NCI-H146 (cell line): ENCODE measurements around the gene NFIX.

Experiments
- DNase-seq: peaks from one replicate; lab custom pipeline; 2025; lab: John Stamatoyannopoulos, UW

Gene NFIX

DNA sequence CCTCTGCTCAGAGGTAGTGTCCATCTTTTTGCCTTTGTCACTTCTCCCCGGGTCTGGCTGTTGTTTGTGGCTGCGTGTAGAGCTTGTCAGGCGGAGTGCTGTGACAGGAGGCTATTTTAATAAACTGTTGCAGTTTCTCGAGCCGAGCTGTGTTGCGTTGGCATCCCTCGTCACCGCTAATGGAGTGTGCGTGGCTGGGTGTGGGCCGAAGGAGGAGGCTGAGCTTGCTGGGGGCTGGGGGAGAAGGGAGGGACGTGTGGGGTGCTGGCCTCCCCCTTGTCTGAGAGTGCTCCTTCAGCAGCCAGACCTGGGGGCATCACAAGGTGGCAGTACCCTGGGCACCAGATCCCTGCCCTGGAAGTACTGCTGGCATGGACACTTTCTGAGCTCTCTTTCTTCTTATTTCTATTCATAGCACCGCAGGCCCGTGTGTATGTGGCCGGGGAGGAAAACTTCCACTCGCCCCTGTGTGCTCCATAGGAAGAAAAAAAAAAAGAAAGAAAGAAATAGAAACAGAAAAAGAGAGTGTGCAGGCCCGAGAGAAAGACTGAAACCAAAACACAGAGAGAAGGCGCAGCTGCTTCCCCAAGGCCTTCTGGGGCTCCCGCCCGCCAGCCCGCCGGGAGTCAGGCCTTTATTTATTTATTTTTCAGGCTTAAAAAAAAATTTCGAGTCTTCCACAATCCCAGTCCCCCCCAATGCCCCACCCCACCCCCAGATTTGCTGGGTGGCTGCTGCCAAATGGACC is 27.0 kb downstream of the NFIX start:
- DNase-seq, result no peak

DNA sequence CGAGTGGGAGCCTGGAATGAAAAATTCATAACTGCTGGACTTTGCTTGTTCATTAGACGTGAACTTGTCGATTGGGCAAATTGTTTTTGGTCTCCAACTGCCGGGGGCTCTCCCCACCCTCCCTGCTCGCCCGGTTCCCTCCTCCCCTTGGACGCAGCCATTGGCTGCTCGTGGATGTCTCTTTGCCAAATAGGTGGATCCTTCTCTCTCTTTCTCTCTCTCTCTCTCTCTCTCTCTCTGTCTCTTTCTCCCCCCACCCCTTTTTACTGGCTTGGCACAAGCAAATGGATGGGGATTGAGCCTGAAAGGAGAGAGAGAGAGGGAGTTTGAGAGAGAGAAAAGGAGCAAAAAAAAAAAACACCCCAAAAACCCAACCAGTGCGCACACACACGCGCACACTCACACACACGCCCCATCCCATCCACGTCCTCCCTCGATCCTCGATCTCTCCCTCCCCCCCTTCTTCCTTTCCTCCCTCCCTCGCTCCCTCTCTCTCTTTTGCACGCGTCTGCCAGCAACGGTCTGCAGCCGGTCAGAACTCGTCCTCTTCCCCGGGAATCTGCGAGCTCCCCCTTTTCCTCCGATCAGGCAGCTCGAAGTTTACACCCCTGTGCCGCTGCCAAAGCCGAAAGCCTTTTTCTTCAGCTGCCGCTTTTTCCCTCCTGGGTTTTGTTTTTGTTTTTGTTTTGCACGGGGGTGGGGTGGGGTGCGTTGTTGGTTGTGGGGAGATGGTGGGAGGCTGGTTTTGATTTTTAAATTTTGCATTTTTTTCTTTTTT is 27.8 kb downstream of the NFIX start:
- peak; percentile 35 for DNase-seq

- no peak for DNase-seq
Observed at GRCh38 chr19:13023656-13024055, 28.4 kb downstream of the NFIX start.

DNA sequence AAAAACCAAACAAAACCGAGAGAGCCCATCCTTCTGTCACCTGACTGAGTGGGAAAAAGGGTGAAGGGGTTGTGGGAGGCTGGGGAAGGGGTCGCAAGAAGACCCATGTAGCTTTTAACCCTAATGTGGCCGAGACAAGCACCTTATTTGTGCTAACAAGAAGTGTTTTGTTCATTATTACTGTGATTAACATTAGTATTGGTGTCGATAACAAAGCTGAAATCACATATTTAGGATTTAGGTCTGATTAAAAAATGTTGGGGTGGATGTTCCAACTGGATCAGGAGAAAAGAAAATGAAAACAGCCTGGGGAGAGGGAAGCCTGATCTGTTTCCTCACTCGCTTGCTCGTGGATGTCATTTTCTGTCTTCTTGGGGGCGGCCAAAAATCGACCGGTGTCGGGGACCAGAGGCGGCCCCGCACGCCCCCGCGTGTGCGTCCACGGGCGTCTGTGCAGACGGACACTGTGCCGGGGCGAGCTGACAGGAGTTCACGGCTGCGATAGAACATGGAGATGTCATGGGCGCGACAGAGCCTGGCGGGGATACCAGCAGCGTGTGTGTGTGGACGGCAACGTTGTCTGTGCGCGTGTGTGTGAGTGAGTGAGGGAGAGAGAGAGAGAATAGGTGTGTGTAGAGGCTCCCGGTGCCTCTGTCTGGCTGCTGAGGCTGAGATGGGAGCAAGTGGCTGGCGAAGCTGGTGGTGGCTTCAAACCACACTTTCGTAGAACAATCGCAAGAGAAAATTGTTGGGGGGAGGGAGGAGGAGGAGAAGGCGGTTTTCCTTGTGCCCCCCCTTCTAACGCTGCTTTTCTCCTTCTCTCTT is 29.1 kb downstream of the NFIX start:
- peak; percentile 28 for DNase-seq

- peak; percentile 55 for DNase-seq
Observed at GRCh38 chr19:13024951-13025697, 29.8 kb downstream of the NFIX start.

DNA sequence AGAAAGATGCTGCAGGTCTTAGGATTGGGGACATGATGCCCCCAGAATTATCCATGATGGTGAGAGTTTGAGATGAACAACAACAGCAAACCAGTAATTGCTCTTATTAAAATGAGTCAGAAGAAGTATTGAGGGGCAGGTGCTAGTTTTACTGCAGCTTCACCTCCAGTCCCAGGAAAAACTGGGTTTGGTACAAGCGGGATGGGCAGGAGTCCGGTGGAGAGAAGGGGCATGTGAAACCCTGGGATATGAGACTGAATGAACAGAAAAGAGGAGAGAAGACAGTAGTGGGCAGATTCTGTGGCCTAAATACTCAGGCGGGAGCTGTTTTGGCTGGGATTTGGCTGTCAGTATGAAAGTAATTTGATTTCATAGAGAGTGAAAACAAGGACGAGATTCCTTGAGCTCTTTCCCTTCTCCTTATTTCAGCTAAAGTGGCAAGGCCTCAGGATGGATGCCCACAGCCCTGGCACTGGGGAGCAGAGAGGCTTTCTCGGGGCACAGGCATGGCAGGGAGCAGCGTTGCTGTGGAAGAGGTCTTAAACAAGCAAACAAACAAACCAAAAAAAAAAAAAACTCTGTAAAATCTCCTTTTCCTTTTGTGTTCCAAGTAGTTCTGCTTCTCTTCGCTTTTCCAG is 30.7 kb downstream of the NFIX start:
- DNase-seq, result no peak

DNA sequence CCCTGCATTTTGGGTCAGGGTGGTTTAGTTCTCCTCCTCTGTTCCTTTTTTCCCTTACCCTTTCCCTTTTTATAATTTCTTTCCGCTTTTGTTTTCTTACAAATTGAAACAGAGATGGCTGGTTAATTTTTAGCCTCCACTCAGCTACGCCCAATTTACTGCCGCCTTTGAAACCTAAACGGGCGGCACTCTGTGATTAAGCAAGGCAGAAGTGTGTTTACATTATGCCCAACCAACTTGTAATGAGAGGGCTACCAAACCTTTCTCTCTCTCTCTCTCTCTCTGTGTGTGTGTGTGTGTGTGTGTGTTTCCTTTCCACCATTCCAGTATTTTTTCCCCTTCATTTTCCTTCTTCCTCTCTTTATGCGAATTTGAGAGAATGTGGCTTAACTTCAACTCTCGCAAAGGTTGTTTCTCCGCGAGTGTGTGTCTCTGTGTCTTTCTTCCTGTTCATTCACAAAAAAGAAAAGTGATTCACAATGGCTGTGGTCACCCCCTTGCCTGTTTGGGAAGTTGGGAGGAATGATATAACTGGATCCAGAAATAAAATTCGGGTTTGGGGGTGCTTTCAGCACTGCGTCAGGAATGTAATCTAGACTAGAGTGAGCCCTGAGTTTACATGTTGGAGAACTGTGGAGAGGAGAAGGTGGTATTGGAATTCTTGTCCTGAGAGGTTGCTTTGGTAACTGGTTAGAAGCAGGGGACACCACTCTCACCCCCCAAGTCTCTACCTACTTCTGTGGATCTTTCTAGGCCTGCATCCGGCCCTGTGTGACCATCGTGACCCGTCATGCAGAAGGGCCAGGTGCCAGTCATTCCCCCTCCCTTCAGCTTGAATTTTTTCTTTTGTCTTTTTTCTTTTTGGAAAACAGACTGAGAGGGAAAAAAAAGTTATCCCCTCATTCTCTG is 31.4 kb downstream of the NFIX start:
- DNase-seq, result no peak

- DNase-seq, result no peak
Observed at GRCh38 chr19:13027557-13027956, 32.3 kb downstream of the NFIX start.

GRCh38 chr19:13028027-13028426 is 32.8 kb downstream of the NFIX start:
- DNase-seq, result no peak

DNA sequence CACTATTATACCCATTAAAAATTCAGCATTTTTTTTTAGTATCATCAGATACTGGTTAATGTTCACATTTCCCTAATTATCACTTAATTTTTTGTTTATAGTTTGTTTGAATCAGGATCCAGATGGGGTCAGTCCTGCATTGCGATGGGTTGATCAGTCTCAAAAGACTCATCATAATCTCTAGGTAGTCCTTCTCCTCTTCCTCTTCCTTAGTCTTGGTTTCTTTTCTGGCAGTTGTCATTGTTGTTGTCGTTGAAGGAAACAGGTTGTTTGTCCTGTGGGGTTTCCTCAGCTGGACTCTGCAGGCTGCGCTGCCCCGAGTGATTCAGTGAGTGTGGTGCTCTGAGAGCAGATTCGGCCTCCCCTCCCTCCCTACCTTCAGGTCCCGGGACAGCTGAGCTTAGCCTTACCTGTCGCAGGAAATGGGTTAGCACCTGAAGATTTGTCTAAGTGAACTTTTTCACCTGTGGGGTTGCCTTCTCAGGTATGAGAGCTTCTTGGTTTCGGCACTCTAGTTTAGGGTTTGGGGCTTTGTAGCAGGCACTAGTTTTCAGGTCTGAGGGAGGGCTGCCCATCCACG is 34.1 kb downstream of the NFIX start:
- no peak for DNase-seq

GRCh38 chr19:13029893-13030292 is 34.6 kb downstream of the NFIX start:
- DNase-seq, result no peak

DNA sequence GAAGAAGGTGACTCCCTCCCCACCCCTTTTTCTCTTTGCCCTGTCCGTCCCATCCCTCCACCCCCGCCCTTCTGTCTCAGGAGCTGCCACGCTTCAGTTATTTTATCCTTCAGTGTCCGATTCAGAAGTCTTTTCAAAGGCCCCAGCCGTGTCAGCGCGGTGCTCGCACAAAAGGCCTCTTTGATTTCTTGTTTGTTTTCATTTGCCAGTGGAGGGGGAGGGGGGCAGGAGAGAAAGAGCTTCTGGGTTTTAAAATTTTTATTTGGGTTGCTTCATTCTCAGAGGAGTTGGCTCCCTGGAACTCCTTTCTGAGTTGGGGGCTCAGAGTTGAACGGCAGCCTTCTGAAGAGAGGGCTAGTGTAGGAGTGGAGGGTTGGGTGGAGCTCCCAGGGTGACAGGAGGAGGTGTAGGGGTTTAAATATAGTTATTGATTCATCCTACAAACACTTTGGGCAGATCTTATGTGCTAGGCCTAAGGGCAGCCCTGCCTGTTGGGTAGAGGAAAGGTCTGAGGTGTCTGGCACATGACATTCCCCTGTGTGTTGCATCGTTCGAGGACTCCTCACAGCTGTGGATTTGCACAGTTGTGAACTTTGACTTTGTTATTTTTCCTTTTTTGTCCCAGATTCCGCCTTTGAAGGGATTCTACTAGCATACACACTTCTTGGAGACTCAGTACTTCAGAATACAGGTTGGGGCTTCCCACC is 36.8 kb downstream of the NFIX start:
- DNase-seq, result peak; percentile 58

DNA sequence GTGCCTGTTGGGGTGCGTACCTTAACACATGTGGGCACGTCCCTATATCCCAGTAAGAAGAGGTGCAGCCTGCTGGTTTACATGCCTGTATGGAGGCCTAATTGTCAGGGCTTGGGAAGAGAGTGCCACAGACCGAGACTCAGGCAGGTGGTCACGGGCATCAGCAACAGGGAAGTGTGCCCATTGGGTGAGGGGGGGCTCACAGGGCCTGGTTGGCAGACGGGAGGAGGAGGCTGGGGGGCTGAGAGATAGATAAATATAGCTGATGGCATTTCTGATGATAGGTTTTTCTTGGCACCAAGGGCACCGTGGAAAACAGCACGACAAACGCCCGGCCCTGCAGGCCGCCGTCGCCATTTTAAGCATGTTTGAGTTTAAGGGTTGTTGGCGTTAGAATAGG is 37.6 kb downstream of the NFIX start:
- no peak for DNase-seq

- DNase-seq, result no peak
Observed at GRCh38 chr19:13033244-13033643, 38.0 kb downstream of the NFIX start.

DNA sequence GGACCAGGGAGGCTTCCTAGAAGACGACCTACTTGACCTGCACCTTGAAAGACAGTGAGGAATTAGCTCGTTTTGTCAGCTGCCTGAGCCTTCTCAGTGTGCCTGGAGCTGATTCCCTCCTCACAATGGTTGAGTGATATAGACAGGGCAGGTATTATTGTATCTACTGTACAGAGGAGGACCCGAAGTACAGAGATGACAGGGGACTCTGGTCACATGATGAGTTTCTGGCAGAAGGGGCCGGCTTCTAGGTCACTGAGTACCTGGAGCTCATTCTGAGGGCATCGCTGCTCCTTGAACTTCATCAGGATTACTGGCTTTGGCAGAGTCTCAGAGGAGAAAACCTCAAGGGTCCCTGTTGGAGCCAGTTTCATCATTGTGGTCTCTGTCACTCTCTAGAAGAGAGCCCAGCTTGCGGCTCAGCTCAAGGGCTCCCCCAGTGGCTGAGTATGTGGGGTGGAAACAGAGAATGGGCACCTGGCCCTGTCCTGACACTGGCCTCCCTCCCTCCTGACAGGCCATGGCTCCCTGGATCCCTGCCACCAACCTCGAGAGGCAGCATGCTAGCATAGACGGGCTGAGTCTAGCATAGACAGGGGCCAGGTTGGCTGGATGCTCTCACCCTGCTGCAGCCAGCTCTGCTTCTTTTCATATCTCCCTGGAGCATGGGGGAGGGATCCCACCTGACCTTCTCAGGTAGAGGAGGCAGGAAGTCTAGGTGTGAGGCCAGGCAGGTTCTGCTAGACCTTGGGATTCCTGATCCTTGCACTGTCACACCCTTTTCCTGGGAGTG is 38.7 kb downstream of the NFIX start:
- DNase-seq, result peak; percentile 42

GRCh38 chr19:13034636-13035035 is 39.4 kb downstream of the NFIX start:
- no peak for DNase-seq

- DNase-seq, result no peak
Observed at GRCh38 chr19:13035820-13036365, 40.6 kb downstream of the NFIX start.

DNA sequence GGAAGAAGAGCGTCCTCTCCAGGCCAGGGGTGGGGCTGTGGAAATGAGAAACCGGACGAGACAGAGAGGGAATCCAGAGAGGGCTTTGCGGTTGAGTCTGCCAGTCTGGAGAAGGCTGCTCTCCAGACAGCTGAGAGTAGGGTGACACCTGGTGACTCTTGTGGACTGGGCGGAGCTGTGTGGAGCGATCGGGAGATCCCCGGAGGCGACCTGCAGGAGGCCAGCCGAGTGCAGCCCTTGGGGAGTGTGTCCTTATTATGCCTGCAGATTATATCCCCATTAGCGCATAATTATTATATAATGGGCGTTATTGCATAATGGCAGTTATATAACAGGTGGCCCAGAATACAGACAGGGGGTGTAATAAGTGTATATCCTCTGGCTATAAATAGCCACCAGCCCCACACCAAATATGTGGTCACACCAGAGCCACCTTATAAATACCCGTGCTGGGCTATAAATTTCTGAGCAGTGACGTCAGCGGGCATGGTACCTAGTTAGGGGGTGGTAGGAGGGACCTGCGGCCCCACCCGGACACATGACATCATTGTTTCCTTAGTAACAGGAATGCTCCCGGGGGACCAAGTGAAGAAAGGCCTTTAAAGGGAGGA is 41.2 kb downstream of the NFIX start:
- DNase-seq, result peak; percentile 98
